PC-3 (cell line): ENCODE measurements around the gene KIF9. TPM values are rescaled to one million over a fixed set of nuclear protein-coding genes. Genes with fewer than 3 reads are reported as not detected.

Source experiments
- ATAC-seq: fragments of 200-7000 bp; cut with Tn5 transposase; 2 replicates; pipeline ENCODE4 v1.9.1; 2020; ENCODE audit warnings: mild to moderate bottlenecking, moderate library complexity
- Bru-seq: library from RNA; stranded (reverse); fragments of 400-500 nt; gene quantifications from one replicate; lab custom pipeline; 2021; lab: Mats Ljungman, UMichigan
- BruChase-seq, 2 experiments: library from RNA; stranded (reverse); fragments of 400-500 nt; gene quantifications; one replicate each; lab custom pipeline; 2021; lab: Mats Ljungman, UMichigan
- BruUV-seq: library from RNA; stranded (reverse); fragments of 400-500 nt; replicated peaks from 2 replicates; lab custom pipeline; 2021; lab: Mats Ljungman, UMichigan
- CTCF ChIA-PET: fragments of 300-600 bp; sonication (Branson Sonifier 250); formaldehyde crosslinking; loops from one replicate; lab custom pipeline; 2022; ENCODE audit warnings: antibody characterized with exemption; lab: Charles Lee
- POLR2A ChIA-PET: fragments of 300-600 bp; sonication (Branson Sonifier 250); formaldehyde crosslinking; loops from one replicate; lab custom pipeline; 2022; ENCODE audit warnings: antibody characterized with exemption; ENCODE audit not compliant: unreplicated experiment; lab: Charles Lee
- DNase-seq: peaks from one replicate; pipeline ENCODE4 v3.0.0-alpha.2; 2015
- H2AFZ ChIP-seq: fragments of 300-600 bp; sonication (generic); 2 replicates; pipeline ENCODE4 v1.6.0; 2016; ENCODE audit warnings: antibody characterized with exemption, low read length
- H3F3A ChIP-seq: fragments of 300-600 bp; sonication (generic); one replicate; pipeline ENCODE4 v1.6.0; 2017; ENCODE audit warnings: antibody characterized with exemption, low read length, control low read depth, mild to moderate bottlenecking; ENCODE audit not compliant: unreplicated experiment
- H3K27ac ChIP-seq: fragments of 300-600 bp; sonication (generic); 2 replicates; pipeline ENCODE4 v1.5.1; 2016; ENCODE audit warnings: mild to moderate bottlenecking, low read length
- H3K27me3 ChIP-seq: fragments of 300-600 bp; sonication (generic); 2 replicates; pipeline ENCODE4 v1.6.1; 2016; ENCODE audit warnings: low read length, mixed read lengths
- H3K36me3 ChIP-seq: fragments of 300-600 bp; sonication (generic); 2 replicates; pipeline ENCODE4 v1.6.1; 2016; ENCODE audit warnings: low read depth, mixed run types, low read length, mixed read lengths
- H3K4me1 ChIP-seq: fragments of 300-600 bp; sonication (generic); 2 replicates; pipeline ENCODE4 v1.5.1; 2016; ENCODE audit warnings: low read length; ENCODE audit not compliant: insufficient read depth
- H3K4me2 ChIP-seq: fragments of 300-600 bp; sonication (generic); 2 replicates; pipeline ENCODE4 v1.6.0; 2016; ENCODE audit warnings: low read length
- H3K4me3 ChIP-seq: fragments of 300-600 bp; sonication (generic); 2 replicates; pipeline ENCODE4 v1.5.1; 2016; ENCODE audit warnings: mild to moderate bottlenecking, low read length, mixed read lengths
- H3K79me2 ChIP-seq: fragments of 300-600 bp; sonication (generic); 2 replicates; pipeline ENCODE4 v1.6.1; 2017; ENCODE audit warnings: low read length, mixed read lengths
- H3K9ac ChIP-seq: fragments of 300-600 bp; sonication (generic); 2 replicates; pipeline ENCODE4 v1.6.0; 2016; ENCODE audit warnings: mild to moderate bottlenecking, low read length
- H3K9me2 ChIP-seq: fragments of 300-600 bp; sonication (generic); replicated peaks from 2 replicates; pipeline ENCODE4 v1.6.1; 2016; ENCODE audit warnings: mixed run types, low read length, mixed read lengths
- H3K9me3 ChIP-seq: fragments of 300-600 bp; sonication (generic); 2 replicates; pipeline ENCODE4 v1.6.1; 2016; ENCODE audit warnings: low read length, mixed read lengths
- H4K20me1 ChIP-seq: fragments of 300-600 bp; sonication (generic); 2 replicates; pipeline ENCODE4 v1.6.1; 2016; ENCODE audit warnings: low read length, mixed read lengths
- EZH2 ChIP-seq: fragments of 300-600 bp; sonication (generic); IDR thresholded peaks from one replicate; pipeline ENCODE4 v1.6.1; 2017; ENCODE audit warnings: antibody characterized with exemption, mild to moderate bottlenecking, low read length; ENCODE audit not compliant: unreplicated experiment
- EZH2phosphoT487 ChIP-seq: fragments of 300-600 bp; sonication (generic); IDR thresholded peaks from 2 replicates; pipeline ENCODE4 v1.6.1; 2018; ENCODE audit warnings: mild to moderate bottlenecking, antibody characterized with exemption, low read length, borderline replicate concordance
- intact Hi-C: fragments of 100-400 bp; cut with micrococcal nuclease; formaldehyde crosslinking; loops from 2 replicates; pipeline ENCODE4 v1.9.0; 2023
- long read RNA-seq: library from polyadenylated mRNA; unstranded; transcript quantifications from one replicate; pipeline ENCODE4 v2.0.0, GENCODE V29; 2021; ENCODE audit not compliant: unreplicated experiment
- total RNA-seq: library from RNA; depleted of rRNA; stranded (reverse); fragments of >200 nt; gene quantifications from 2 replicates; pipeline ENCODE4 v1.2.3, GENCODE V29; 2014; rRNA removed
- TF ChIP-seq, protein P1 (sequence below): fragments of 300-600 bp; sonication (generic); conservative IDR thresholded peaks from 2 replicates; pipeline ENCODE4 v1.5.1; 2017; ENCODE audit warnings: antibody characterized with exemption, low read depth, mild to moderate bottlenecking, low read length

Gene KIF9, protein sequence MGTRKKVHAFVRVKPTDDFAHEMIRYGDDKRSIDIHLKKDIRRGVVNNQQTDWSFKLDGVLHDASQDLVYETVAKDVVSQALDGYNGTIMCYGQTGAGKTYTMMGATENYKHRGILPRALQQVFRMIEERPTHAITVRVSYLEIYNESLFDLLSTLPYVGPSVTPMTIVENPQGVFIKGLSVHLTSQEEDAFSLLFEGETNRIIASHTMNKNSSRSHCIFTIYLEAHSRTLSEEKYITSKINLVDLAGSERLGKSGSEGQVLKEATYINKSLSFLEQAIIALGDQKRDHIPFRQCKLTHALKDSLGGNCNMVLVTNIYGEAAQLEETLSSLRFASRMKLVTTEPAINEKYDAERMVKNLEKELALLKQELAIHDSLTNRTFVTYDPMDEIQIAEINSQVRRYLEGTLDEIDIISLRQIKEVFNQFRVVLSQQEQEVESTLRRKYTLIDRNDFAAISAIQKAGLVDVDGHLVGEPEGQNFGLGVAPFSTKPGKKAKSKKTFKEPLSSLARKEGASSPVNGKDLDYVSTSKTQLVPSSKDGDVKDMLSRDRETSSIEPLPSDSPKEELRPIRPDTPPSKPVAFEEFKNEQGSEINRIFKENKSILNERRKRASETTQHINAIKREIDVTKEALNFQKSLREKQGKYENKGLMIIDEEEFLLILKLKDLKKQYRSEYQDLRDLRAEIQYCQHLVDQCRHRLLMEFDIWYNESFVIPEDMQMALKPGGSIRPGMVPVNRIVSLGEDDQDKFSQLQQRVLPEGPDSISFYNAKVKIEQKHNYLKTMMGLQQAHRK
- total RNA-seq, result 16.2 and 22.7 TPM in 2 replicates
- Bru-seq, nascent RNA, result percentile 45 among the genes with signal in this experiment
- BruChase-seq, experiment 1, labeled RNA remaining after a 6-hour chase, result percentile 49 among the genes with signal in this experiment
- percentile 48 among the genes with signal in this experiment for BruChase-seq, experiment 2, labeled RNA remaining after a 2-hour chase
- long read RNA-seq, transcript KIF9-205 (3 exons, 633 nt), result major isoform, 7 of 21 reads
- long read RNA-seq, partial matches to known transcripts, result 4 of 21 reads
- long read RNA-seq, other reads (novel, unspliced or antisense), result 10 of 21 reads

DNA sequence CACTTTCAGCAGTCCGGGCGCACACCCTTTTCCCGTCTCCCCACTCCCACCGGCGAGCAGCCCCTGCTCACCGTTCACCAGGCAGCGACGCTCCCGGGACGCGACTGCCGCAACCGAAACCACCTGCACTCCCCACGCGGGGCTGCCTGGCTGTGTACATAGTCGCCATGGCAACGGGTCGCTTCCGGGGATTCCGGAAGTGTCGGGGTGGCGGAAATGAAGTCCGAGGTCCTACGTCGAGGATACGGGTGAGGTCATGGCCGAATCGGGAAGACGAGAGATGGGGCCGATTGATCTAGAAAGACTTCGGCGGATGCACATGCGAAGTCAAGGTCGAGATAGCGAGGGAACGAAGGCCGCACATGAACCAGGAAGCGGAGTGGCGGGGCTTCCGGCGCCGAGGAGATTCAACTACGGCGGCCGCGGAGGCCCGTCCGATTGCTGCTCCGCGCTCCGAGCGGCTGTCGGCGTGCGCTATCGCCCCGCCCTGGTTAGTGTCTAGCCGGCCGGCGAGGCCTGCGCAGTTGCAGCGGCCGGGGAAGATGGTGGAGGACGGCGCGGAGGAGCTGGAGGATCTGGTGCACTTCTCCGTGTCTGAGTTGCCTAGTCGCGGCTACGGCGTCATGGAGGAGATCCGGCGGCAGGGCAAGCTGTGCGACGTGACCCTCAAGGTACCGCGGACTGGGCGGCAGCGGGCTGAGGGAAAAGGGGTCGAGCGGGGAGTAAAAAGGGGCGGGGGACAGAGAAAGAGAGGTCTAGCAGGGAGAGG, at the start of gene KIF9, which contains the start of gene KLHL18:
Gene KIF9, minus strand, starts transcription at position 376 of the 769 bp plus-strand sequence. CDS start 5,425 bp downstream, outside the sequence.
Gene KLHL18, plus strand, starts transcription at position 521 of the 769 bp plus-strand sequence. Its CDS starts 22 bp downstream, at position 543.
- DNase-seq (peak; percentile 94), ATAC-seq (peak; percentile 82)
- Histone ChIP-seq H3K4me3 (peak within 1 kb of the TSS; percentile 91), H3K4me1 (peaks cover 21% of the 10 kb centered on the region), H3K9me3 (no peaks in the 10 kb centered on the region), H3K9ac (peak within 1 kb of the TSS; percentile 89), H4K20me1 (peaks cover 12% of the 10 kb centered on the region; the same call in 1 of the 2 replicates), H3K36me3 (peaks cover 9% of the 10 kb centered on the region; the same call in 1 of the 2 replicates), H3F3A (no peaks in the 10 kb centered on the region), H3K4me2 (peak within 1 kb of the TSS; percentile 96), H3K27ac (peak within 1 kb of the TSS; percentile 88), H2AFZ (peak within 1 kb of the TSS; percentile 81), H3K79me2 (peaks cover 70% of the 10 kb centered on the region), H3K9me2 (no peaks in the 10 kb centered on the region), H3K27me3 (no peaks in the 10 kb centered on the region)
- POLR2A ChIA-PET, result interaction anchor here (0.6 kb wide), 1 partner anchor 139 kb away, joined by 3 read pairs; no protein-coding TSS in a partner anchor
- TF ChIP-seq EZH2phosphoT487 (no peak), EZH2 (no peak)
- BruUV-seq, result no TSS peak
- intact Hi-C loops, result loop anchor here (5.0 to 10.0 kb wide), 3 partner anchors 102 to 190 kb away; partner anchors contain the start of genes PTPN23 and SETD2
- CTCF ChIA-PET, result interaction anchor here (0.7 kb wide), 1 partner anchor 41 kb away, joined by 10 read pairs; no protein-coding TSS in a partner anchor

DNA sequence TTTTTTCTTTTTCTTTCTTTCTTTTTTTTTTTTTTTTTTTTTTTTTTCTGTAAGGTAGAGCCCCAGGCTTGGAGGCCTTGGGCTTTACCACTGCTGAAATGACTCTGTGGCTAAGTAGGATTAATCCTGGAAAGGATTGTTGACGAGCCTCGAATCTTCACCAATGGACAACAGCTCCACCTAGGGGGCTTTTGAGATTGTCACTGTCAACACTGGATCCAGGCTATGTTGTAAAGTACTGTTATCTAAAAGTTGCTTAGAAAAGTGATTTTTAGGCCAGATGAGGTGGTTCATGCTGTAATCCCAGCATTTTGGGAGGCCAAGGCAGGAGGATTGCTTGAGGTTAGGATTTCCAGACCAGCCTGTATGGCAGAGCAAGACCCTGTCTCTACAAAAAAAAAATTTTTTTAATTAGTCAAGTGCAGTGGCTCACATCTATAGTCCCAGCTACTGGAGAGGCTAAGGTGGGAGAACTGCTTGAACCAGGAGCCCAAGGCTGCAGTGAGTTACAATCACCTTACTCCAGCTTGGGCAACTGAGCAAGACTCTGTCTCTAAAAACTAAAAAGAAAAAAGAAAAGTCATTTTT, 41.8 kb upstream of the KIF9 start:
- POLR2A ChIA-PET, result no interaction called here
- no peaks in the 10 kb centered on the region; the same call in 1 of the 2 replicates for H3K79me2 ChIP-seq
- no peaks in the 10 kb centered on the region for H3K9me3 ChIP-seq
- intact Hi-C loops, result loop anchor here (1.0 to 10.0 kb wide), 3 partner anchors 43 to 160 kb away; partner anchors contain the start of gene SETD2
- peaks cover 36% of the 10 kb centered on the region for H3K36me3 ChIP-seq
- DNase-seq (peak; percentile 90), ATAC-seq (peak; percentile 80)
- H3K4me2 ChIP-seq, result peak overlapping the region; percentile 66; the same call in 1 of the 2 replicates
- no TSS peak for BruUV-seq
- no peak overlapping the region for H3K4me3 ChIP-seq
- H4K20me1 ChIP-seq, result no peaks in the 10 kb centered on the region
- no peak overlapping the region for H3K9ac ChIP-seq
- TF ChIP-seq, protein P1, sequence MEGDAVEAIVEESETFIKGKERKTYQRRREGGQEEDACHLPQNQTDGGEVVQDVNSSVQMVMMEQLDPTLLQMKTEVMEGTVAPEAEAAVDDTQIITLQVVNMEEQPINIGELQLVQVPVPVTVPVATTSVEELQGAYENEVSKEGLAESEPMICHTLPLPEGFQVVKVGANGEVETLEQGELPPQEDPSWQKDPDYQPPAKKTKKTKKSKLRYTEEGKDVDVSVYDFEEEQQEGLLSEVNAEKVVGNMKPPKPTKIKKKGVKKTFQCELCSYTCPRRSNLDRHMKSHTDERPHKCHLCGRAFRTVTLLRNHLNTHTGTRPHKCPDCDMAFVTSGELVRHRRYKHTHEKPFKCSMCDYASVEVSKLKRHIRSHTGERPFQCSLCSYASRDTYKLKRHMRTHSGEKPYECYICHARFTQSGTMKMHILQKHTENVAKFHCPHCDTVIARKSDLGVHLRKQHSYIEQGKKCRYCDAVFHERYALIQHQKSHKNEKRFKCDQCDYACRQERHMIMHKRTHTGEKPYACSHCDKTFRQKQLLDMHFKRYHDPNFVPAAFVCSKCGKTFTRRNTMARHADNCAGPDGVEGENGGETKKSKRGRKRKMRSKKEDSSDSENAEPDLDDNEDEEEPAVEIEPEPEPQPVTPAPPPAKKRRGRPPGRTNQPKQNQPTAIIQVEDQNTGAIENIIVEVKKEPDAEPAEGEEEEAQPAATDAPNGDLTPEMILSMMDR, result peak; percentile 80
- no peak for TF ChIP-seq EZH2phosphoT487
- H2AFZ ChIP-seq, result no peak overlapping the region
- H3K27ac ChIP-seq, result peak overlapping the region; percentile 63
- H3K27me3 ChIP-seq, result no peaks in the 10 kb centered on the region
- no peaks in the 10 kb centered on the region for H3F3A ChIP-seq
- no peaks in the 10 kb centered on the region for H3K9me2 ChIP-seq
- peaks cover 14% of the 10 kb centered on the region for H3K4me1 ChIP-seq
- CTCF ChIA-PET, result interaction anchor here (0.6 to 1.7 kb wide), 5 partner anchors 42 to 291 kb away, joined by 3 to 11 read pairs (median 3); partner anchors contain the start of genes KIF9 and KLHL18
